ENCODE results near the gene HTD2.

The HTD2 gene

DNA sequence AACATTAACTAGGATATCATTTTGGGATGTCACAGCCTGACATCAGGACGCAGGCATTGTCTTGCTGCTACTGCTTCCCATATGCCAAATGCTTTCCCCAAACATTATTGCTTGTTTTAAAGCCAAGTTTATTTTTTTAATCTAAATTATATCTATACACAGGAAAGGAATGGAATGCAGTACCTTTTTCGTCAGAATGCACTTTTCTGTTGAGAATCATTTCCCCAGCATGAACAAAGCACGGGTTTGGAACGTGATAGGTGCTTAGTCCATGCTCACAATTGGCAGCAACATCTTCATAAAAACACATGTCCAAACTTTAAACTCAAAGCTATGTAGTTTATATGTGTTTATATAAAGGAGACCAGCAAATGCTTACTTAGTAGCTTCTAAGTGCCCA lies 52.5 kb downstream of the HTD2 start:
- DNase-seq: no peak

GRCh38 chr3:58359621-58360020 lies 53.3 kb downstream of the HTD2 start:
- no peak for DNase-seq

DNA sequence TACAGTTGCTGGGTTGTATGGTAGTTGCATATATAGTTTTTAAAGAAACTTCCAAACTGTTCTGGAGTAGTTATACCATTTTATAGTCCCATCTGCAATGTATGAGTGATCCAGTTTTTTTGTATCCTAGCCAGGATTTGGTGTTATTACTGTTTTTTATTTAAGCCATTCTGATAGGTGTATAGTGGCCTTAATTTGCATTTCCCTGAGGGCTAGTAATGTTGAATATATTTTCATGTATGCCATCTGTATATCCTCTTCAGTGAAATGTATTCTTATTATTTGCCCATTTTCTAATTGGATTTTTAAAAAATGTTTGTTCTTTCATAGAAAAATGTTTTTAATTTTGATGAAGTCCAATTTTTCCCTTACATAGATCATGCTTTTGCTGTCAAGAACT lies 55.5 kb downstream of the HTD2 start:
- no peak for DNase-seq

DNA sequence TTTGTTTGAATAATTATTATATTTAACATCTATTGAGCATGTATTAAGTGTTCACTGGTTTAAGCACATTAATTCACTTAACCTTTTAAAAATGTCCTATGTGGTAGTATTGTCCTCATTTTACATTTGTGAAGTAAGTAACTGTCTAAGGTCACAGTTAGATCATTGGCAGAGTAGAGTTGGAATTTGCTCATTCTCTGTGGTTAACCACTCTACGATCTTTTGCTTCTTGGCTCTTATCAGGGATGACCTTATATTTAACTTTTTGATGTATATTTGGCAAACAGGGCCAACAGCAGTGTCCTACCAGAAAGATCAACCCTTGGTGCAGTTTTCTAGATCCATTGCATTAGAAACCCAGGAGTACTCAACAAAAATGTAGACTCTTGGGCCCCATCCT lies 60.4 kb downstream of the HTD2 start:
- DNase-seq: no peak

DNA sequence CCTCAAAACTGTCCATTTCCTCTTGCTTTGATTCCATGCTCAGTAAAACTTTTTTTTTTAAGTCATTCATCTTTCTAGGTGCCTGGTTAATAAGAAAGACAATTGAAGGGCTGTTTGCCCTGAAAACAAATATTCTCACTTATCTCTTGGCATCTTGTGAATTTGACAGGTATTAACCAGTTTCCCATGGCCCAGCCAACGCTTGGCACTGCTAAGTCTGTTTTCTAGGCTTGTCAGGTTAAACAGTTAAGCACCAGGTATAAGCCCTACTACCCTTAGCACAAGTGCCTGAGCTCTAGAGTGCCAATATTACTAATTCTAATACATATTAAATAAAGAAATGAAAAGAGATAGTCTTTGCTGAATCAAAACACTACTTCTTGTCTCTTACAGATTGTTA lies 62.7 kb downstream of the HTD2 start:
- no peak for DNase-seq
